Cardiac fibroblast (primary cell): ENCODE measurements around the gene DDAH1.

ENCODE experiments used
- DNase-seq, 2 donors: peaks; one replicate each; pipeline versions ENCODE4 v3.0.0 to v3.0.0-alpha.2; 2010; ENCODE audit warnings: low read depth in 2 of 2
- H3K4me3 ChIP-seq, 2 donors: replicated peaks in 1 of 2; 1 replicate in 1 of 2; 2 replicates in 1 of 2; pipeline ENCODE4 v1.5.1; 2011; ENCODE audit warnings: low read depth in 2 of 2, low read length in 2 of 2, mild to moderate bottlenecking in 2 of 2, moderate library complexity in 1 of 2
- TF ChIP-seq, protein P1 (sequence below): IDR thresholded peaks from one replicate; pipeline ENCODE4 v1.5.1; 2011; ENCODE audit warnings: low read depth, mild to moderate bottlenecking, low read length, inconsistent platforms

The DDAH1 gene

DNA sequence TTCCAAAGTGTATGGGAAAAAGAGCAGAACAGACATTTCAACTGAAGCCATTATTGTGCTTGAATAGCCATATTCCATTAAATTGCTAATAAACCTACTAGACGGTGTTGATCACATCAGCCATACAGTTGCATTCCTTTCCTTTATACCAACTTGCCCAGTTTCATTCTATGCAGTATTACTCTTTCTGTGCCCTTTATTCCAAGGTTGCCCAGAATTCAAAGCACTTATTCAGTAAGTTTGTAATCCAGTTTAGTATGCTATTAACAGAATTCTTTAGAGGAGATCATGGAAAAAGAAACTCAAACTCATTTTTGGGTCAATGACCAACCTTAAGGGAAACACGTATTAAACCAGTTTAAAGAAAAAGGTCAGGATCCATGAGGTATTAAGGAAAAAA lies 89.5 kb downstream of the DDAH1 start:
- no peak for DNase-seq
- H3K4me3 ChIP-seq: no peak overlapping the region
- TF ChIP-seq, protein P1, sequence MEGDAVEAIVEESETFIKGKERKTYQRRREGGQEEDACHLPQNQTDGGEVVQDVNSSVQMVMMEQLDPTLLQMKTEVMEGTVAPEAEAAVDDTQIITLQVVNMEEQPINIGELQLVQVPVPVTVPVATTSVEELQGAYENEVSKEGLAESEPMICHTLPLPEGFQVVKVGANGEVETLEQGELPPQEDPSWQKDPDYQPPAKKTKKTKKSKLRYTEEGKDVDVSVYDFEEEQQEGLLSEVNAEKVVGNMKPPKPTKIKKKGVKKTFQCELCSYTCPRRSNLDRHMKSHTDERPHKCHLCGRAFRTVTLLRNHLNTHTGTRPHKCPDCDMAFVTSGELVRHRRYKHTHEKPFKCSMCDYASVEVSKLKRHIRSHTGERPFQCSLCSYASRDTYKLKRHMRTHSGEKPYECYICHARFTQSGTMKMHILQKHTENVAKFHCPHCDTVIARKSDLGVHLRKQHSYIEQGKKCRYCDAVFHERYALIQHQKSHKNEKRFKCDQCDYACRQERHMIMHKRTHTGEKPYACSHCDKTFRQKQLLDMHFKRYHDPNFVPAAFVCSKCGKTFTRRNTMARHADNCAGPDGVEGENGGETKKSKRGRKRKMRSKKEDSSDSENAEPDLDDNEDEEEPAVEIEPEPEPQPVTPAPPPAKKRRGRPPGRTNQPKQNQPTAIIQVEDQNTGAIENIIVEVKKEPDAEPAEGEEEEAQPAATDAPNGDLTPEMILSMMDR: no peak

DNA sequence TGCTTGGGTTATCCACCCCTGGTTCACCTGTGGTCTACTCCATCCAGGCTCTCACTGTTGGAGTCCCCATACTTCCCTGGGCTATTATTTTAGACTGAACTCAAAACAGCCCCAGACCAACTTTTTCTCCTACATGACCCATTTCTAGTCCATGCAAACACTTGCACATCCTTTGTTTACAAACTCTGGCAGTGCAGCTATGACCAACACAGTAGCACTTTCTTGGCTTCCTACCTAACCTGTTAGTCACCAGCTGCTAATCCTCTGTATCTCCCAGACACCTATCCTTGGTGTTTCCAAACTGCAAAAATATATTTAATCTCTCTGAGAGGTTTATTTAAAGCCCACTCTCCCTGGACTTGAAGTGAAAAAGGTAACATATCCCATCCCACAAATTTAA lies 90.8 kb downstream of the DDAH1 start:
- H3K4me3 ChIP-seq: no peak overlapping the region
- TF ChIP-seq, protein P1: no peak
- peak; percentile 58 to 91 for DNase-seq

DNA sequence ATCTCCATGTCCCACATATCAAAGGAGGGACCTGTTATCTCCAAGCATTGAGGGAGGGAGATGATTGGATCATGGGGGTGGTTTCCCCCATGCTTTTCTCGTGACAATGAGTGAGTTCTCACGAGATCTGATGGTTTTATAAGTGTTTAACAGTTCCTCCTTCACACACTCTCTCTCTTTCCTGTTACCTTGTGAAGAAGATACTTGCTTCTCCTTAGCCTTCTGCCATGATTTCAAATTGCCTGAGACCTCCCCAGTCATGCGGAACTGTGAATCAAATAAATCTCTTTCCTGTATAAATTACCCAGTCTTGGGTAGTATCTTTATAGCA lies 91.6 kb downstream of the DDAH1 start:
- no peak overlapping the region for H3K4me3 ChIP-seq
- TF ChIP-seq, protein P1: no peak
- DNase-seq: no peak

DNA sequence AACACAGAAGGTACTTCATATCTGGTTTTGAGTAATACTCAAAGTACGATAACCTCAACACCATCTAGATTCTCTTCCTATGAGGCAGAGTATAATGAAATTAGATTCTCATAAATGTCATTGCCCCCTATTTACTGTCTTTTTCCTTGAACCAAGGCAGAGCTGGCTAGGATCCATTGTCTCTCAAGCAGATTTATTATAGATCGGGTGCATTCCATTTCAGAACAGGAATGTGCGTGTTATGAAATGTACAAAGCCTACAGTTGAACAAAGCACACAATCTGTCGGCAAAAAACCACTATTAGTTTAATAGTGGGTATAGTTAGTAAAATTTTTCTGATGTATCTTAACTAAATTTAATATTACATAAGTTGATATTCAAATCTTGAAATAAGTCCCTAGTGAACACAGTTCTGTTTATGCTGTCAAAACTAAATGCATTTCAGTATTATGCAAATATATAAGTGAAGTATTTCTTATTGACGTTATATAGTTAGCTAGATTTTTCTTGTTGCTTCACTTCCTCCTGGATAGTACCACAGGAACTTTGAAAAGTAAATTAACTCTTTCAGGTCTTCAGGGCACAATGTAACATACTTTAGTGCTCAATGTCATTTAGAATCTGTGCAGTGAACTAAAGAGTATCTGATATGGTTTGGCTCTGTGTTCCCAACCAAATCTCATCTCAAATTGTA lies 92.1 kb downstream of the DDAH1 start:
- H3K4me3 ChIP-seq: no peak overlapping the region
- peak; percentile 54 to 62 for DNase-seq
- TF ChIP-seq, protein P1: no peak

DNA sequence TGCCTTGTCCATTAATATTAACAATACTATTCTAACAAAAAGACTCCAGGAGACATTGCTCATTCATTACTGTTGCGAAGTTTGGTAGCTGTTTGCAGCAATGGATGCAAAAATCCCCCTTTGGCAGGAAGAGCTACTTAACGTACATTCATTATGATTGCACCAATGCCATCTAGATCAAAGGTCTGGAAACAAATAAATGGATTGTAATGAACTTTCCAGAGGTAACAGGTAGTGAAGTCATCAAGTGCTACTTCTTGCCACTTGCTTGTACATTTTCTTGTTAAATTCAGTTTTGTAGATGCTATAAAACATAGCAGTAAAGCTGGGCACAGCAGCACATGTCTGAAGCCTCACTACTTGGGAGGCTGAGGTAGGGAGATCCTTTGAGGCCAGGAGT lies 93.9 kb downstream of the DDAH1 start:
- TF ChIP-seq, protein P1: no peak
- peak in 1 of 2 donors; percentile 35 for DNase-seq
- H3K4me3 ChIP-seq: no peak overlapping the region

DNA sequence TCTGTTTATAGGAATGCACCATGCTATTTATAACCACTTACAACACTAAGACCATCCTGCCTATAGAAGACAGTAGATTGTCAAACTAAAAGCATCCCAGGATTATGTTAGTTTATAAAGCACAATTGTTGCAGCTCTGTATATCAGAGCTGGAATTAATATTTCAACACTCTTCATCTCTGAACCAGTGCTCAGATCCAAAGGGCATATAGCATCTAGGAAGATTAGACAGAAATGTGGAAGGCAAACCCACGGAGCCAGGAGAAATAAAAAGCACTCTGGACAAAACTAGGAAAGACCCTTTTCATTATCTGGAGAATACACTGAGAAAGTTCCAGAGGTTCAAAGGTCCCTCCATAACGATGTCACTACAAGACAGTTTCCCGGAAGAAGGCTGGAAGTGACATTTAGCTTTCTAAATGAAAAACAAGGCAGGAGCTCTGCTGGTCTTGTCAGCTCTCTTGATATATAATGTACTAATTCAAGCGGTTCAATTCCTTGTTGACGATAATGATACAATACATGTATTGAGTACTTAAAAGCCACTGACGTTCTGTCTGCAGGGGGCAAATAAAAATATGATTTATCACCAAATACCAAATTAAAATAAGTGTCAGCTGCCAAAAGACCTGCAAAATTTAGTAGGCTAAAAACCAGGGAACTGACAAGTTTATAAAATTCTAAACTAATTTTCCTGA lies 96.7 kb downstream of the DDAH1 start:
- TF ChIP-seq, protein P1: no peak
- H3K4me3 ChIP-seq: no peak overlapping the region
- no peak for DNase-seq
